HG02973 (cell line): ENCODE data around the gene NCBP3.

ENCODE experiments used
- ATAC-seq: cut with Tn5 transposase; IDR thresholded peaks from one replicate; pipeline ENCODE4 v1.9.1; 2021; ENCODE audit warnings: moderate library complexity; ENCODE audit not compliant: unreplicated experiment

Gene NCBP3

GRCh38 chr17:3813171-3813570 is 32.9 kb downstream of the NCBP3 start:
- no peak for ATAC-seq

DNA sequence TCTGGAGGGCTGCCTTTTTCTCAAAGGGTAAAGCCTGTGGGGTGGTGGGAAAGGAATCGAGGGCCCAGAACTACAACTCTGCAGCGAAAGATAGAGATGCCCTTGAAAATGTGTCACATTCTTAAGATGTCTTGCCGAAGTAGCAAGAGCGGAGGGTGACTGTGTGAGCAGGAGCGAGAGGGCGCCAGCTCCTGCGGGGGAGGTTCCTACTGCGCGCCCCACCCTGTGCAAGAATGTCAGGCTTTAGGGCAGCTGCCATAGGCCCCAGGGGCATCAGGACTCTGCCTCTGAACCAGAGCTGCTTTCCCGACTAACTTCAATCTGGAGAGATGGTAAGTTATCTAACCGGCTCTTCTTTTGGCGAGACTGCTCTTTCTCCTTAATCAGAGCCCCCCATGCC is 33.3 kb downstream of the NCBP3 start:
- no peak for ATAC-seq

- no peak for ATAC-seq
Measured at GRCh38 chr17:3812284-3812683, 33.8 kb downstream of the NCBP3 start.

GRCh38 chr17:3810019-3810418 is 36.0 kb downstream of the NCBP3 start:
- no peak for ATAC-seq

DNA sequence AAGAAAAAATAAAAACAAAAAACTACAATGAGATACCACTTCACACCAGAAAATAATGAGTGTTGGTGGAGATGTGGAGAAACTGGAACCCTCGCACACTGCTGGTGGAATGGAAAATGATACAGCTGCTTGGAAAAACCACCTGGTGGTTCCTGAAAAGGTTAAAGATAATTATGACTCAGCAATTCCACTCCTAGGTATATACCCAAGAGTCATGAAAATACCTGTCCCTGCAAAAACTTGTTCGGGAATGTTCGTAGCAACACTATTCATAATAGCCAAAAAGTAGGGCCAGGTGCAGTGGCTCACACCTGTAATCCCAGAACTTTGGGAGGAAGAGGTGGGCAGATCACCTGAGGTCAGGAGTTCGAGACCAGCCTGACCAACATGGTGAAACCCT is 36.9 kb downstream of the NCBP3 start:
- no peak for ATAC-seq

GRCh38 chr17:3808701-3809100 is 37.3 kb downstream of the NCBP3 start:
- ATAC-seq: no peak

- no peak for ATAC-seq
Measured at GRCh38 chr17:3805581-3805980, 40.5 kb downstream of the NCBP3 start.

DNA sequence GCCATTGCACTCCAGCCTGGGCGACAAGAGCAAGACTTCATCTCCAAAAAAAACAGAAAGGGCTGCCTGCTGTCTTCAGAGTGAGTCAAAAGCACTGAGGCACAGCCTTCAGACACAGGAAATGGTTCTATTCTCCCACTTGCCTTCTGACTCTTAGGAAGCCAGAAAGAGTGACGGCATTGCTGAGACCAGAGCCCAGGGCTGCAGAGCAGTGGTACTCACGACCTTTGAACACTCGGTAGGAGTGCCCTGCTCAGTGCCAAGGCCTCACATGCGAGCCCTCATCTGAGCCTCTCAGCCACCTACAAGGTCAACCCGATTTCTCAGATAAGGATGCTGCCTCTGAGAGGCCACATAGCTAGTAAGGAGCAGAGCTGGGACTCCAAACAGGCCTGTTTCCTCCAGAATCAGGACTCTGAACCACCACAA is 41.5 kb downstream of the NCBP3 start:
- ATAC-seq: peak; percentile 49

GRCh38 chr17:3803308-3803640 is 42.8 kb downstream of the NCBP3 start:
- ATAC-seq: no peak

- ATAC-seq: no peak
Measured at GRCh38 chr17:3802461-3803307, 43.4 kb downstream of the NCBP3 start.

GRCh38 chr17:3801792-3802191 is 44.3 kb downstream of the NCBP3 start:
- ATAC-seq: no peak

DNA sequence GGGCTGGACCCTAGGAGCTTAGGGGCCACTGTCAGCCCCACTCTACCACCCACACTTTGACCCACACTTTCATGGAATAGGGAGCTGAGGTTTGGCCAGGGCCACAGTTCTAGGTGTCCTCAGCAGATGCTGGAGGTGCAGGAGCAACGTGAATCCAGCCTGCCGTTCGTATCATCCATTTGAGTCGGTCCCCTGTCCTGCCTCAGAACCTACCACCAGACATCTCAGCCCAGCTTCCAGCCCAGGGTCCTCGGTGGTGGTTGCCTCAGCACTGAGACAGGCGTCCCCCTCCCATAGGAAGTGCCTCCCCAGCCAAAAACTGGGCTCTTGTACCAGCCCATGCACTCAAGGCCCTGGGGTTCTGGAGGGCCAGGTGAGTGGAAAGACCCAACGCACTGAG is 44.7 kb downstream of the NCBP3 start:
- no peak for ATAC-seq

DNA sequence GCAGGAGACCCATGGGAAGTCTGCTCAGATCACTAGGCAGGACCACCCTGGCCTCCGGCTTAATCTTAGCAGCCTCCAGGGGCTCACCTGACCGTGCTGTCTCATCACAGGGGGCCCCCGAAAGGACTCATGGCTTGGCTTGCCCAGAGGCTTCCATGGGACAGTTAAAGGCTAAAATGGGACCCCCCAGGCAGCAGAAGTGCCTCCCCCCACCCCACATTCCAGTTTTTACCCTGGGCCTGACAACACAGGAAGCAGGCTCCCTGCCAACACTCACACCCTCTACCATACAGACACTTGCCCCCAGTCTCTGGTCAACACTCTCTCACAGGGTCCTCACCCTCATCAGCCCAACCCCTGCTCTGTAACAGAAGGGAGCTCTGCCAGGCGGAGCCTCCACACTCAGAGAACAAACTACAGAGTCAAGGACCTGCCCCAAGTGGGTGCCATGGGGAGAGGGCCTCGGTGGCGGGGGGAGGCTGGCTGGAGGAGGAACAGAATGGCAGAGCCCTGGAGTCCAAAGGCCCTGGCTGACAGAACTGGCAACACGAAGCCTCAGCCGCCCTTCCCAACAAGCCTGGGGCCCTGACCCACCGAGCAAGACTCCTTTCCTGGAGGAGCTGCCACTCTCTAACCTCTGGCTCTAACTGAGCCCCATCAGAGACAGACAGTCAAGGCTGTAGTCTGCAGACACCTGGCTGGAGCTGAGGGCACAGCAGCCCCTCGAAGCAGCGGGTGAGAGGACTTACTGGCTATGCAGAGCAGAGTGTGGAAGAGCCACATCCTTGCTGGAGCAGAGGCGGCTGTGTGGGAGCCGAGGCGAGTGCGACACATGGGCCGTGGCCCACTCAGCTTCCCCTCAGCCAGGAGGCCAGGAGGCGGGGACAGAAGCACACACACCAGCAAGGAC is 45.4 kb downstream of the NCBP3 start, which contains the start of gene ITGAE:
Gene ITGAE, minus strand, starts transcription at position 827 of the 910 bp plus-strand sequence. Its CDS starts 44 bp downstream, at position 783.
- ATAC-seq: no peak

GRCh38 chr17:3799181-3799945 is 46.7 kb downstream of the NCBP3 start:
- ATAC-seq: no peak

DNA sequence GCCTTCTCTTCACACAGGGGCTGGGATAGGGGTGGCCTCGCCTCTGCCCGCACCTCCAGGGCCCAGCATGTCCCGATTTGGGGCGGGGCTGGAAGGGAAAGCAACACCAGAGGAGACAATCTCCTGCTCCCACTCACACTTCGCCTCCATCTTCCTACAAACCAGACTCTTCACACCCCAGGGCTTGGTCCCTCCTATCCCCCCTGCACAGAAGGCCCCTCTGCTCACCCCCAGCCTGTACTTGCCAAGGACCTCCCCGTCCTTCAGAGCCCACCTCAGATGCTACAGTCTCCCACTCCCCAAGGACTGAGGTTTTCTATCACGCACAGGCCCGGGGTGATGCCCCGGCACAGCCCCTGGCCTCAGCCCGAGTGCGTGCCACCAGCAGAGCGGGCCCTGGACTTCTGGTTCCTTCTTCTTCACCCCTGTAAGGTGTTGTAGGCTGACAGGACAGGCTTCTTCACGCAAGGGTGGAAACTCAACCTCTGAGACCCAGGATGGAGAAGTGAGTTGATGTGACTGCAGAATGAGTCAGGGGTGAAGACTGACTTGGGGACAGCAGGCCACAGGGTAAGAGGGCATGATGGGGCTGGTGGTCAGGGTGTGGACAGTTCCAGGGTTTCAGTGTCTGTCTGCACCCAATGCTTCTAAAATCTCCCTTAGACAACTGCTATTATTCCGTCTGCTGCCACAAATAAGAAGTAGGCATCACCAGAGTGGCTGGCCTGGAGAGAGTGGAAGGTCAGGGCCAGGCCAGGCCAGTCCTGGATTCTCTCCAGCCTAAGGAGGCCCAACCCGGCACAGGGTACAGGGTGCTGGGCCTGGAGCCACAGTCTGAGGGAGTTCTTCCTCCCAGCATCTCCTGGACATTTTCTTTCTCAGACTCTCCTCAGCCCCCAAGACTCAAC is 47.5 kb downstream of the NCBP3 start:
- no peak for ATAC-seq

DNA sequence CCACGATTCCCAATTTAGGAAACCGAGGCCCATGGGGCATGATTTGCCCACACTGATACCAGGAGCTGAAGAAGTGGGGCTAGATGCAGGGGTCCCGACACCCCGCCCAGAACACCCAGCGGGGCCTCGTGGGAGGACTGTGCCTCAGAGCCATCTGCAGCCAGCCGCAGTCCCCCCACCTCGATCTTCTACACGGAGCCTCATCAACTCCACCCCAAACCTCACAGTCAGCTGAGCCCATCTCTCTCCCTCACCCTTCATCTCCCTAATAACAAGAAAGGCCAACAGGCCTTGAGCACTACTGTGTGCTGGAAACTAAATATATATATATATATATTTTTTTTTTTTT is 49.2 kb downstream of the NCBP3 start:
- ATAC-seq: peak; percentile 29

- ATAC-seq: peak; percentile 60
Measured at GRCh38 chr17:3796110-3796821, 49.8 kb downstream of the NCBP3 start.

GRCh38 chr17:3795390-3796102 is 50.5 kb downstream of the NCBP3 start:
- no peak for ATAC-seq
